Glomerular endothelial cell (primary cell): ENCODE results near the gene ZNF76. TPM values are rescaled to one million over a fixed set of nuclear protein-coding genes. Genes with fewer than 3 reads are reported as not detected.
"Not testable (repeated sequence)": the region's sequence is repeated elsewhere in the genome, so short reads cannot be mapped to it uniquely, and the experiment has no call there.

ENCODE experiments used
- DNase-seq: peaks from one replicate; pipeline ENCODE4 v3.0.0-alpha.2; 2011; ENCODE audit warnings: low read depth, low spot score; ENCODE audit errors: extremely low read depth
- total RNA-seq: library from RNA; depleted of rRNA; stranded (reverse); fragments of >200 nt; gene quantifications from 2 replicates; pipeline ENCODE4 v1.2.3, GENCODE V29; 2015

The ZNF76 gene
- total RNA-seq, 1 donor from 2014 or later = 19.2 TPM

DNA sequence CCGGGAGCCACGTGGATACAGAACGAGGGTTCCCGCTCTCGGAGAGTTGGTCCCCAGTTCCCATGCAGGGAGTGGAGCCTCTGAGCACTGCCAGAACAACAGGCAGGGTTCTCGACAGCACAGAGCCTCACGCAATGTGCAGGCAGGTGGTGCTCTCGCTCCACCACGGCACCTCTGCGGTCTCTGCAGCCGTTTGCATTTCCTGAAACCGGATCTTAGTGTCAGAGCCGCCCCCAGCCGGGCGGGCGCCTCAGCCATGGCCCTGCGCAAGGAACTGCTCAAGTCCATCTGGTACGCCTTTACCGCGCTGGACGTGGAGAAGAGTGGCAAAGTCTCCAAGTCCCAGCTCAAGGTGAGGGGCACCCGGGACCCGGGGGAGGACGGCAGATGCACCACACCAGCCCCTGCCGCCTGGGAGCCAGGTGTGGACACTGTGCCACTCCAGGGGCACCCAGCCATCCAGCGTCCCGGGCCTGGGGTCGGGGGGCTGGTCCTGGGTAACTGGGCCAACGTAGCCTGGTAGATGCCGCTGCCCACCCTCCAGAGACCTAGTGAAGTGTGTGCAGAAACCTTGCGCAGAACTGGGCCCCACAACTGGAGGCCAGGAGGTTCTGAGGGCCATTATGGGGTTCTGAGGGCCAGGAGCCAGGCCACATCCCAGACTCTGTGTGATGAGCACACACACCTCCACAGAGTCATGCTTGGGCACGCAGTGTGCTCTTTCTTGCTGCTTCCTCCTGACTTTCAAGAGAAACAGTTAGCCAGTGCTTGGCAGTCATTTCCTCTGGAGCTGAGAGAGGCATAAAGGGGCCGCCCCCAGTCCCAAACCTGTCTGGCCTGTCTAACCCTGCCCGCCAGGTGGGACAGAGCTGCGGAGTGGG, 38.3 kb downstream of the ZNF76 start, which contains the start of gene DEF6:
Gene DEF6 (plus strand): TSS at position 218 of the 881 bp plus-strand sequence. CDS start 39 bp downstream, at position 257.
- no peak for DNase-seq

DNA sequence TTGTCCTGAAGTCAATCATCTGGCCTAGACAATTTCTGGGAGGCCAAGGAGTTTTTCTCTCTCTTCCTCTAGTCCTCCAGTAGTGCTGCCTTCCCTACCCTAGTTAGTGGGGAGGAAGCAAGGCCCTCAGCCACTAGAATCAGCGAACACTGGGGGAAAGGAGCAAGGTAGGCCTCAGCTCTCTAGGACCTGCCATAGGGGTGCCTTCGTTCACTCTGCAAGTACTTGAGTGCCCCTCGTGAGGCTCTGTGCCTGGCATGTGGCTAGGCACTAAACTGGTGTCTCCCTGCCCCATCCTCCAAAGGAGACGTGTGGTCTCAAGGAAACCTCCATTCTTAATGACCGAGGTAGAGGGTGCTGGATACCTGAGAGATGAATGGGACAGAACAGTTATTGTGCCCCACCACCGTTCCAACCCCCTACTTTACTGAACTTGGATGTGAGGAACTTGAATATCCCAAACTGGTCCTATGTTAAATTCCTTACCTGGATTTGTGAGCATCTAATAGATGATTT, 39.1 kb downstream of the ZNF76 start:
- DNase-seq = no peak

DNA sequence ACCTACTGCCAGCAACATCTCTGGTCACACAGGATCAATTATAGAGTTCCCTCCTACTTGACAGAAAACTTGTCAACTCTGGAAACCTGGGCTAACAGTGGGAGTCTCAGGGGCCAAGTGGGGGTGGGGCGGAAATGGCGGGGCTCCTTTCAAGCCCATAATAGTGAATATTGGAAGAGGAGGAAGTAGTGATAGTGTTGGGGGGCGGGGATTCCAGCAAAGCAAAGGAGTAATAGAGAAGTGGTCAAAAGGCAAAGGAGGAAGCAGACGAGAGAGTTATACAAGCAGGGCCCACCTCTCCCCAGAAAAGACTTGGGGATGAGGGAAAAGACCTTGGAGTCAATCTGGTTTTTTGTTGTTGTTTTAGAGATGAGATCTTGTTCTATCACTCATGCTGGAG, 40.1 kb downstream of the ZNF76 start:
- no peak for DNase-seq

DNA sequence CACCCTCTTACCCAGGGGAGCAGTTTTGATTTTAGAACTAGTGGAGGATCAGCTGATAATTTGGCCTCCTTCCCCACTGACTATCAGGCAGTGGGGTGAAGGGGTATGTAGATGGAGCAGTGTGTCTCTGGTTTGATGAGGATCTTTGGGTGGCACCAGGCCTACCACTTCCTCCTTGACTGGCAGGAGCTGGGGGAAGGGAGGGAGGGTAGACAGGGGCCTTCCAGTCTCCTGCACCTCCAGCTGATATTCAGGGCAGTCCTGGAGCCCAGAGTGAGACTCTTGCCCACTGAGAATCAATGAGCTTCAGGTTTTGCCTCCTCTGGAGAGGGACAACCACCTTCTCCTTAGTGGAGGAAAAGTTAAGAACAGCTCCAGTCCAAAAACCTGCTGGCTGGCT, 41.3 kb downstream of the ZNF76 start:
- DNase-seq = no peak

DNA sequence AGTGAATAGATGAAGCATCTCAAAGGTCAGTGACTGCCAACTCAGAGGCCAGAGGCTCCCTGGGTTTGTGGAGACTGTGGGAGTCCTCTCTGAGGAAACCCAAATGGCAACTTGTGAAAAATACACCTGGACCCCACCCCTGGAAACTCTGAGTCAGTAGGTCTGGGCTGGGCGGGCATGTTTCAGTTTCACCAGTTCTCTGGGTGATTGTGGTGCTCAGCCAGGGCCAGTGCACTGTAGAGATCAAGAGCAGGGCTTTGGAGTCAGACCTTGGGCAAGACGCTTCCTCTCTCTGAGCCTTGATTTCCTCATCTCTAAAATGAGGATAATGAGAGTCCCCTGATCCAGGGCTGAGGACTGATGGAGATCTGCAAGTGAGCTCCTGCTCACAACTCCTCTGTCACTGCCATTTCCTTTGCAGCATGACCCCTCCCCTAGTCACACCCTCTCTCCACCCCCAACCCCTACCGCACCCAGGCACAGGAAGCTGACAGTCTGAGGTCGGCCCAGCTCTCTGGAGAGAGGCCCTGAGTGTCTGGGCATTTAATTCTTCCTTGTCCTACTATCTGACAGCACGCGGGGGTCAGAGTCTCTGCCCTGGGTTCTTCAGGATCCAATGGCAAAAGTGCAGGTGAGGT, 43.2 kb downstream of the ZNF76 start:
- DNase-seq = no peak

DNA sequence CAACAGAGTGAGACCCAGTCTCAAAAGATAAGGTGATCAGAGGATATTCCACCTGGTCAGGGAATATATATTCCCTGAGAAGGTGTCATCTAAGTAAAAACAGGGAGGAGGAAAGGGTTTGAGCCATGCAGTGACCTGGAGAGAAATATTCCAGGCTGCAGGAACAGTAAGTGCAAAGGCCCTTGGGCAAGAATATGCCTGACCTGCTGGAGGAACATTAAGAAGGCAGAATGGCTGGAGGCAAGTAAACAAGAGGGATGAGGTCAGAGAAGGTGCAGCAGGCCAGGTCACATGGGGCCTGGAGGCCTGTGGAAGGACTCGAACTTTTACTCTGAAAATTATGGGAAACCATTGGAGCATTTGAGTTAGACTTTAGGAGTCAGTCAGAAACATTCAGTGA, 44.8 kb downstream of the ZNF76 start:
- DNase-seq = no peak

DNA sequence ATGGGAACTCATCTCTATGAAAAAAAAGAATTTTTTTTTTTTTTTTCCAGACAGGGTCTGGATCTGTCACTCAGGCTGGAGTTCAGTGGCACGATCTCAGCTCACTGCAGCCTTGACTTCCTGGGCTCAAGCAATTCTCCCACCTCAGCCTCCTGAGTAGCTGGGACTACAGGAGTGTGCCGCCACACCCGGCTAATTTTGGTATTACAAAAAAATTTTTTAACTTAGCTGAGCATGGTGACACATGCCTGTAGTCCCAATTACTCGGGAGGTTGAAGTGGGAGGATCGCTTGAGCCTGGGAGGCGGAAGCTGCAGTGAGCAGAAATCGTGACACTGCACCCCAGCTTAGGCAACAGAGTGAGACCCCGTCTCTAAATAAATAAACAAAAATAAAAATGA, 45.6 kb downstream of the ZNF76 start:
- no peak for DNase-seq

DNA sequence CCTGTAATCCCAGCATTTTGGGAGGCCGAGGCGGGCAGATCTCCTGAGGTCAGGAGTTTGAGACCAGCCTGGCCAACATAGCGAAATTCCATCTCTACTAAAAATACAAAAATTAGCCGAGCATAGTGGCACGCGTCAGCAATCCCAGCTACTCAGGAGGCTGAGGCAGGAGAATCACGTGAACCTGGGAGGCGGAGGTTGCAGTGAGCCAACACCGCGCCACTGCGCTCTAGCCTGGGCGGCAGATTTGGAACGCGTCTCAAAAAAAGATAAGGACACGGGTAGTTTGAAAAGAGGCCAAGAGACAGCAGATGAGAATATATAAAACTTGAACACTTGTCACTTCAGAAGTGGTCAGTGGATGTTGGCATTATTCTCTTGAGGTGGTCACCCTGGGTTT, 47.6 kb downstream of the ZNF76 start:
- DNase-seq = not testable (repeated sequence)

DNA sequence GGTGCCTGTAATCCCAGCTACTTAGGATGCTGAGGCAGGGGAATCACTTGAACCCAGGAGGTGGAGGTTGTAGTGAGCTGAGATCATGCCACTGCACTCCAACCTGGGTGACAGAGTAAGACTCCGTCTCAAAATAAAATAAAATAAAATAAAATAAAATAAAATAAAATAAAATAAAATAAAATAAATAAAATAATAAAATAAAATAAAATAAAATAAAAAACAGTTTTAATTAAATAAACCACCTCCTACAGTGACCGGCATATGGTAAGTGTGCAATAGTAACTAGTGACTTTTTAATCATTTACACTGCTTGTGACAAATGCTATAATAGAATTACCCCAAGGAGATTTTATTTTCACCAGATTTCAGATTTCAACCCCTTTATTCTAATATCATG, 49.0 kb downstream of the ZNF76 start:
- not testable (repeated sequence) for DNase-seq

DNA sequence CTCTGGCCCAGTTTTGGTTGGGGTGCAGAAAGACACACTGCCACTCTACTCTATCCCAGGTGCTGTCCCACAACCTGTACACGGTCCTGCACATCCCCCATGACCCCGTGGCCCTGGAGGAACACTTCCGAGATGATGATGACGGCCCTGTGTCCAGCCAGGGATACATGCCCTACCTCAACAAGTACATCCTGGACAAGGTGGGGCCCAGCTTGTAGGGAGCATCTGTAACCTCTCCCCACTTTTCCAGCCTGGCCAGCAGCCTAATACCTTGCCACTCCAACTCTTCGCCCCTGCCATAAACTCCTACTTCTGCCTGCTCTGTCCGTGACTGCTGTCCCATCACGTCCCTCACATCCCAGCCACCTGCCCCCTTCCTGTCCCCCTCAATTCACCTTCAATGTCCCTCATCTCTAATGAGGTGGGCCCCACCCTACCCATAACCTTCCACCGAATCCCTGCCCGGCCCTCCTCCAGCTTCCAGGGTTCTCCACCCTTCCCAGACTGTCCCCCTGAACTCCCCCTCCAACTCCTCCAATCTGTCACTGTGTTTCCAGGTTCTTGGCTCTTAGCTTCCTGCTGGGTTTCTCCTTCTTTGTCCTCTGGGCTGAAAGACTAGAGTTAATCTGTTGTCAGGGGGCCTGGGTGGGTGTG, 50.2 kb downstream of the ZNF76 start:
- DNase-seq = no peak

DNA sequence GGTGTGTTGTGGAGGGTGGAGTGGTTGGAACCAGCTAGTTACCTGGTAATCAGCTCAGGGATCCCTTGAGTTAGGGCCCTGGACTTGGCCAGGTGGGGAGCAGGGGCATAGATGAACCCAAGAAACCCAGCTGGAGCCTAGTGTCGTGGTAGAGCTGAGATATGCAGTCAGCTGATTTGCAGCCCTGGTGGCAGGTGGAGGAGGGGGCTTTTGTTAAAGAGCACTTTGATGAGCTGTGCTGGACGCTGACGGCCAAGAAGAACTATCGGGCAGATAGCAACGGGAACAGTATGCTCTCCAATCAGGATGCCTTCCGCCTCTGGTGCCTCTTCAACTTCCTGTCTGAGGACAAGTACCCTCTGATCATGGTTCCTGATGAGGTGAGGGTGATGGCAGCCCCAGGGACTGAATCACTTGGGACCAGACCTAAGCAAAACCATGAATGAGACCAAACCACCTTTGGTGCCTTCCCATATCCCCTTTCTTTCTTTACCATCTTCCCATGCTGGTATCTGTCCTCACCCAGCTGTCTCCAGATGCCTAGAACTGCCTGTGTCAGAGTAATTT, 50.8 kb downstream of the ZNF76 start:
- no peak for DNase-seq

DNA sequence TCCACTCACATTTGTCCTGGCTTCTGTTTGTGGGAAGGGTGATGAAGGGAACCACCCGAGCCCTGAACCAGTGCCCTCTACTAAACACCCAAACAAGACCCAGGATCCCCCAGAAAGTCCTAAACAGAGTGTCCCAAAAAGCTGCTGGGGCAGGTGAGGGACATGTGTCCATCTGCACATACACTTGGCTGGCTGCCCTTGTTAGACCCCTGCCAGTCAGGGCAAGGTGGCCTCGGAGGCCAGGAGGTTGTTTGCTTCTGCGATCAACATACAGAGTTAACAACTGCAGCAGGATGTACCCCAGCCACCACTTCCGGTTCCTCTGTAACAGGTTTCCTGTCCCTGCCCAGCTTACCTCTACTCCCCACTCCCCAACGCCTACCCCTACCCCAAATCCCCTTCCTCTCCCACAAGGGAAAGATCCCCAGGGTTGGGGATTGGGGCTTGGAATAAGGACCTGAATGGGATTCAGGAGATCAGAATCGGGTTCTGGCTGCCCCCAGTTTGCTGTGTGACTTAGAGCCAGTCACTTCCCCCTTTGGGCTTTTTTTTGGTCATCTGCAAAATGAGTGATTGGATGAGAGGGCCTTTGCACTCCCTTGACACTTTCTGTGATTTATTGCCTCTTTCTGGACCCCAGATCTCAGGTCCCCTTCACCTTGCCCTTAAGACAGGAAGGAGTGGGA, 52.0 kb downstream of the ZNF76 start:
- no peak for DNase-seq

DNA sequence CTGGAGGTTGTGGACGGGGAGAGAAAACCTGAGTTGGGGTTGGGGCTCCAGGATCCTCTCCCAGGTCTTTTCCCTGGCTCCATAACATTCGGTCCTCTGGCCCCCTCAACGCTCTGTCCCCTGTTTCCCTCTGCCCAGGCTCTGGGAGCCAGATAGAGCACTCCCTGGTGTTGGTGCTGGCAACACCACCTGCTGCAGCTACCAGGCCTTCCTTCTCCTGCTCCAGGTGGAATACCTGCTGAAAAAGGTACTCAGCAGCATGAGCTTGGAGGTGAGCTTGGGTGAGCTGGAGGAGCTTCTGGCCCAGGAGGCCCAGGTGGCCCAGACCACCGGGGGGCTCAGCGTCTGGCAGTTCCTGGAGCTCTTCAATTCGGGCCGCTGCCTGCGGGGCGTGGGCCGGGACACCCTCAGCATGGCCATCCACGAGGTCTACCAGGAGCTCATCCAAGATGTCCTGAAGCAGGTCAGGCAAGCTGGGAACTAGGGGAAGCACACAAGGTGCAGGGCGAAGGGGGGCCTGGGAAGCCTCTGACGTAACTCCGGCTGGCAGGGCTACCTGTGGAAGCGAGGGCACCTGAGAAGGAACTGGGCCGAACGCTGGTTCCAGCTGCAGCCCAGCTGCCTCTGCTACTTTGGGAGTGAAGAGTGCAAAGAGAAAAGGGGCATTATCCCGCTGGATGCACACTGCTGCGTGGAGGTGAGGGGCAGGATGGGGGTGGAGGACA, 52.7 kb downstream of the ZNF76 start:
- no peak for DNase-seq

DNA sequence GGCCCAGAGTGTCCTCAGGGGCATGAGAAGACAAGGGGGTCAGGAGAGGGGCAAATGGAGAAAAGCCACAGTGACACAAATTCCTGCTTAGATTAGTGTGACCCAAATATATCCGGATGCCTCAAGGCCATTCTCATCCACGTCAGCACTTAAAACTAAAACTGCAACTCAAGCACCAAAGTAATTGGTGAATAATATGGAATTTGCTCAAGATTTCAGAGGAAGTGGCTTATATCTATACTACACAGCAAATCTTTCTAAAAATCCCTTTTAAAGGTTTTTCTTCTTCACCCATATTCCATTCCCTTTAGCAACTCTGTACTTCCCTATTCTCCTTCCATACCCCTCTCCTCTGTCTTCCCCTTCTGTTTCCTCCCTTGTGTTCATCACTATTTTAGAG, 53.3 kb downstream of the ZNF76 start:
- no peak for DNase-seq

DNA sequence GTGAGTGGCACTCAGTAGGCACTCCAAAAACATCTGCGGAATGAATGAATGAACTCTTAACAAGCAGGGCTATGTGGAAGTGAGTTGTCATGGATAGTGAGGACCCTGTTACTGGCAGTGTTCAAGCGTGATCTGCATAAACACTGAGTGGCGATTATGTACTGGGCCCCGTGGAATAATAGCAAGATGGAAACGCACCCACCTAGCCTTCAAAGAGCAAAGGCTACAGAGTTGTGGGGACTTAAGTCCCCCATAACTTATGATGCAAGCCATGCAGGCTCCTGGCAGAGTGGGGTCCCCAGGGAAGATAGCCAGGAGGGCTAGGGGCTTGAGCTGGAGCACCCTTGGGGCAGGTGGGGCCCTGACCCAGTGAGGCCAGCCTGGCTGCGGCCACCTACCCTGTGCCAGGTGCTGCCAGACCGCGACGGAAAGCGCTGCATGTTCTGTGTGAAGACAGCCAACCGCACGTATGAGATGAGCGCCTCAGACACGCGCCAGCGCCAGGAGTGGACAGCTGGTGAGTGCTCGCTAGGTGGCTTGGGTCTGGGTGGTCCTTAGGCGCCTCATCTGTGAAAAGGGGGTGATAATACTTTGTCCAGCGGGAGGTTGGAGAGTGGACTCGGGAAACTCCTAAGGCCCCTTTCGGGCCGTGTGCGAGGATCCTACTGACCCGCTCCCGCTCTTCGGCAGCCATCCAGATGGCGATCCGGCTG, 58.1 kb downstream of the ZNF76 start:
- no peak for DNase-seq

DNA sequence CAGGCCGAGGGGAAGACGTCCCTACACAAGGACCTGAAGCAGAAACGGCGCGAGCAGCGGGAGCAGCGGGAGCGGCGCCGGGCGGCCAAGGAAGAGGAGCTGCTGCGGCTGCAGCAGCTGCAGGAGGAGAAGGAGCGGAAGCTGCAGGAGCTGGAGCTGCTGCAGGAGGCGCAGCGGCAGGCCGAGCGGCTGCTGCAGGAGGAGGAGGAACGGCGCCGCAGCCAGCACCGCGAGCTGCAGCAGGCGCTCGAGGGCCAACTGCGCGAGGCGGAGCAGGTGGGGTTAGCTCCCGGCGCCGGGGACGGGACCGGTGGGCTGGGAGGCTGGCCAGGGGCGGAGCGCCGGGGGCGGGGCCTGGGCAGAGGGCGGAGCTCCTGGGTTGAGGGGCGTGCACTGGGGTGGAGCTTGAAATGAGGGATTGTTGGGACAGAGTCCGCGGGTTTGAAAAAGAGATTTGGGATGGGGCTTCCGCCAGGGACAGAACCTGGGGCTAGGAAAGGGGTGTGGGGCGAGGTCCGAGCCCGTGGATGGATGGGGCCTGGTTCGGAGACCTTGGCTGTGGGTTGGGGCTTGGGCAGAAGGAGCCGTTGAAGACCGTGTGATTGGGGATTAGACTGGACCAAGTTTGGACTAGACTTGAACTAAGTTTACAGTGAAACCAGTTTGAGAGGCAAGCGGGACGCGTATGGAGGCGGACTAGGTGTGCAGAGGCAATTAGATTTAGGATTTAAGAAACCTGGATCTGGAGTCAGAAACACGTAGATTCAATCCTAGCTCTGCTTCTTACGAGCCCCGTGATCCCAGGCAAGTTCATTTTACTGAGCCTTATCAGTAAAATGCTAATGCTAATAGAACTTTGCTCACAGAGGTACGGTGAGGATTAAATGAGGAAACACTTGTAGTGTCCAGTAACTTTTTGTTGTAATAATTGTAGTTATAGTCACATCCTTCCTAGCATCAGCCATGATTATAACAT, 58.9 kb downstream of the ZNF76 start:
- no peak for DNase-seq

DNA sequence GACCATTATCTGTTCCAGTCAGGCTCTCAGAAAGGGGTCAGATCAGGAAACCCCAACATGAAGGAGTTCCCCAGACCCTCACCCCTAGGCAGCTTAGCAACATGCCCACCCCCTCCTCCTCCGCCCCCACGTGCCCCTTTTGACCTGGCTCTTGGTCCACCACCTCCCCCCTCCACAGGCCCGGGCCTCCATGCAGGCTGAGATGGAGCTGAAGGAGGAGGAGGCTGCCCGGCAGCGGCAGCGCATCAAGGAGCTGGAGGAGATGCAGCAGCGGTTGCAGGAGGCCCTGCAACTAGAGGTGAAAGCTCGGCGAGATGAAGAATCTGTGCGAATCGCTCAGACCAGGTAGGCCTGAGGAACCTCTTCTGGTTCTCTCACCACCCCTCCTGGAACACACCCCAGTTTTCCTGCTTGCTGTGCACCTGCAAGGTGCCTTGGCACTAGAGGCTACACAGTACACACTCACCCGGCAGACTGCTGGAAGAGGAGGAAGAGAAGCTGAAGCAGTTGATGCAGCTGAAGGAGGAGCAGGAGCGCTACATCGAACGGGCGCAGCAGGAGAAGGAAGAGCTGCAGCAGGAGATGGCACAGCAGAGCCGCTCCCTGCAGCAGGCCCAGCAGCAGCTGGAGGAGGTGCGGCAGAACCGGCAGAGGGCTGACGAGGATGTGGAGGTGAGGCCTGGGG, 60.0 kb downstream of the ZNF76 start:
- no peak for DNase-seq

DNA sequence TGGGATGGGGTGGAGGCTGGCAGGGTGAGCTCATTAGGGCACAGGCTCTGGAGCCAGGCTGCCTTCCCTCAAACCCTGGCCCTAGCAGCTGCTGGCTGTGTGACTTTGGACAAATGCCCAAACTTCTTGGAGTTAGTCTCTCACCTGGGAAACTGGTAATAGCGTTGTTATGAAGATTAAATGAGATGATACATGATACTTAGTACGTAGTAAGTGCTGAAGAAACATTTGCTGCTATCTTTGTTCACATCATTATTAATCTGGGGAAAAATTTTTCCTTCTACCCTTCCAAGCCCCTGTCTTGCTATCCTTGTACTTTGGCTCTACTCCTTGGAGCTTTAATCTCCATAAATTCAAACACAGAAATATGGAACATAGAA, 60.5 kb downstream of the ZNF76 start:
- DNase-seq = no peak
